Activated B cell treated with CpG ODN at 0.5 μM for 24 hours (primary cell): ENCODE data around the gene CRB3. TPM values are rescaled to one million over a fixed set of nuclear protein-coding genes. Genes with fewer than 3 reads are reported as not detected.

Experiments
- ATAC-seq: fragments of 200-7000 bp; cut with Tn5 transposase; one replicate; pipeline ENCODE4 v1.10.0; 2021; ENCODE audit warnings: low read depth, mild to moderate bottlenecking, moderate library complexity
- CTCF ChIA-PET: fragments of 350-600 bp; sonication (Branson Sonifier 250); formaldehyde crosslinking; loops from one replicate; lab custom pipeline; 2021; ENCODE audit warnings: antibody characterized with exemption; lab: Charles Lee
- POLR2A ChIA-PET: fragments of 350-600 bp; sonication (Branson Sonifier 250); formaldehyde crosslinking; loops from one replicate; lab custom pipeline; 2021; ENCODE audit warnings: antibody characterized with exemption; lab: Charles Lee
- DNase-seq: peaks from one replicate; pipeline ENCODE4 v3.0.0; 2022
- H3K27ac Mint-ChIP-seq: one replicate; pipeline ENCODE4 v1.8.0; 2020; ENCODE audit warnings: mixed read lengths
- H3K27me3 Mint-ChIP-seq: one replicate; pipeline ENCODE4 v1.8.0; 2021; ENCODE audit warnings: mixed read lengths
- H3K36me3 Mint-ChIP-seq: one replicate; pipeline ENCODE4 v1.8.0; 2021; ENCODE audit warnings: low read depth, mixed read lengths
- H3K4me1 Mint-ChIP-seq: one replicate; pipeline ENCODE4 v1.8.0; 2021; ENCODE audit warnings: mixed read lengths
- H3K4me3 Mint-ChIP-seq: one replicate; pipeline ENCODE4 v1.8.0; 2020; ENCODE audit warnings: mild to moderate bottlenecking, mixed read lengths
- H3K9me3 Mint-ChIP-seq: one replicate; pipeline ENCODE4 v1.8.0; 2020; ENCODE audit warnings: mixed read lengths
- intact Hi-C: fragments of 100-400 bp; cut with micrococcal nuclease; formaldehyde crosslinking; loops from one replicate; pipeline ENCODE4 v1.15.1; 2024
- total RNA-seq: library from RNA; stranded (reverse); gene quantifications from 2 replicates; pipeline ENCODE4 v1.2.3, GENCODE V29; 2022
- TF ChIP-seq, protein P1 (sequence below): fragments of 200-600 bp; IDR thresholded peaks from one replicate; pipeline ENCODE4 v1.8.0; 2022; ENCODE audit warnings: antibody characterized with exemption, mild to moderate bottlenecking

Gene CRB3
- total RNA-seq, 1 donor from 2014 or later: 8.4 TPM

DNA sequence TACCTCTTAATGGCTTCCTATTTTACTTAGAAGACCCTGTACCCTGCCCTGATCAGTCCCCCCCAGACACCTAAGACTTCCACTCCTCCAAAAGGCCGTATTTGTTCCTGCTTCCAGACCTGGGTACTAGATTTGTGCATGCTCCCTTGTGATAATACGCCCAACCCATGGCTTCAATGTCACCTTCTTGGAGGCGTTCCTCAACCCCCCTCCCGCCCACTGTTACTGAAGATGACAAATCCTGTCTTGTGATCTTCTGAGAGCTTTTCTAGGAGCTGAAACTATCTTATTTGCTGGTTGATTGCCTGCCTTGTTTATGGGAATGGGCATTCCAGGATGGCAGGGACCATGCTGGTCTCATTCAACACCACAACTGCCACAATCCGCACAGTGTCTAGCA lies 13.9 kb upstream of the CRB3 start:
- DNase-seq (no peak), ATAC-seq (no peak)
- H3K4me1 Mint-ChIP-seq: no peaks in the 10 kb centered on the region
- H3K9me3 Mint-ChIP-seq: peaks cover 3% of the 10 kb centered on the region
- intact Hi-C loops: no loop called here
- no peak overlapping the region for H3K27ac Mint-ChIP-seq
- ChIA-PET POLR2A (interaction anchor here (0.7 kb wide), 1 partner anchor 719 kb away, joined by 7 read pairs; no protein-coding TSS in a partner anchor), CTCF (no interaction called here)
- H3K27me3 Mint-ChIP-seq: no peaks in the 10 kb centered on the region
- peaks cover 23% of the 10 kb centered on the region for H3K36me3 Mint-ChIP-seq
- H3K4me3 Mint-ChIP-seq: no peak overlapping the region
- TF ChIP-seq, protein P1, sequence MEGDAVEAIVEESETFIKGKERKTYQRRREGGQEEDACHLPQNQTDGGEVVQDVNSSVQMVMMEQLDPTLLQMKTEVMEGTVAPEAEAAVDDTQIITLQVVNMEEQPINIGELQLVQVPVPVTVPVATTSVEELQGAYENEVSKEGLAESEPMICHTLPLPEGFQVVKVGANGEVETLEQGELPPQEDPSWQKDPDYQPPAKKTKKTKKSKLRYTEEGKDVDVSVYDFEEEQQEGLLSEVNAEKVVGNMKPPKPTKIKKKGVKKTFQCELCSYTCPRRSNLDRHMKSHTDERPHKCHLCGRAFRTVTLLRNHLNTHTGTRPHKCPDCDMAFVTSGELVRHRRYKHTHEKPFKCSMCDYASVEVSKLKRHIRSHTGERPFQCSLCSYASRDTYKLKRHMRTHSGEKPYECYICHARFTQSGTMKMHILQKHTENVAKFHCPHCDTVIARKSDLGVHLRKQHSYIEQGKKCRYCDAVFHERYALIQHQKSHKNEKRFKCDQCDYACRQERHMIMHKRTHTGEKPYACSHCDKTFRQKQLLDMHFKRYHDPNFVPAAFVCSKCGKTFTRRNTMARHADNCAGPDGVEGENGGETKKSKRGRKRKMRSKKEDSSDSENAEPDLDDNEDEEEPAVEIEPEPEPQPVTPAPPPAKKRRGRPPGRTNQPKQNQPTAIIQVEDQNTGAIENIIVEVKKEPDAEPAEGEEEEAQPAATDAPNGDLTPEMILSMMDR: no peak

DNA sequence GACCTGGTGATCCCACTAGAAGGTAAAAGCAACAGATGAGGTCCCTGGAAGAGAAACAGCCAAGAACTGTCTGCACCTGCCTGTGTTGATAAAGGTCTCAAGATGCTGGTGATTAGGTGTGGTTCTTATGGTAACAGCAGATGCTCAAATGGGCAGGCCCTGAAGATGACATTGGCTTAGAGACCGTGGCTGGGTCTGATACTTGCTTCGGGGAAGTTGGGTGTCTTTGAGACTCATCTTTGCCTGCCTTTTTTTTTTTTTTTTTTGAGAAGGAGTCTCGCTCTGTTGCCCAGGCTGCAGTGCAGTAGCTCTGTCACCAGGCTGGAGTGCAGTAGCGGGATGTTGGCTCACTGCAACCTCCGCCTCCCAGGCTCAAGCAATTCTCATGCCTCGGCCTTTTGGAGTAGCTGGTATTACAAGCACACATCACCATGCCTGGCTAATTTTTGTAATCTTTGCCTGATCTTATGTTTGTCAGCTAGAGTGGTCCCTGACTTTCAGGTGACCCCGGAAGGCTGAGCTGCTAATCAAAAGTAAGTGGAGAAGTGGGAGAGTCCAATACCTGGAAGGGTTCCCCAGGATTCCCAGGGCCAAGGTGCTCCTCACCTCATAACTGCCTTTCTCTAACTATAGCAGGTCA lies 12.4 kb upstream of the CRB3 start:
- intact Hi-C loops: no loop called here
- no peak overlapping the region for H3K4me3 Mint-ChIP-seq
- H3K4me1 Mint-ChIP-seq: no peaks in the 10 kb centered on the region
- ChIA-PET POLR2A (interaction anchor here (0.6 kb wide), 1 partner anchor 125 kb away, joined by 4 read pairs; no protein-coding TSS in a partner anchor), CTCF (no interaction called here)
- H3K36me3 Mint-ChIP-seq: peaks cover 27% of the 10 kb centered on the region
- peaks cover 2% of the 10 kb centered on the region for H3K9me3 Mint-ChIP-seq
- H3K27ac Mint-ChIP-seq: no peak overlapping the region
- no peak for ATAC-seq
- no peak for DNase-seq
- H3K27me3 Mint-ChIP-seq: no peaks in the 10 kb centered on the region
- TF ChIP-seq, protein P1: no peak

- no peak overlapping the region for H3K27ac Mint-ChIP-seq
- CTCF ChIA-PET: no interaction called here
Measured at GRCh38 chr19:6452223-6452614, 11.9 kb upstream of the CRB3 start.

GRCh38 chr19:6452899-6453298 lies 11.2 kb upstream of the CRB3 start:
- TF ChIP-seq, protein P1: no peak
- DNase-seq (no peak), ATAC-seq (no peak)
- peaks cover 8% of the 10 kb centered on the region for H3K4me1 Mint-ChIP-seq
- peaks cover 27% of the 10 kb centered on the region for H3K36me3 Mint-ChIP-seq
- ChIA-PET CTCF (no interaction called here), POLR2A (interaction anchor here (0.7 kb wide), 1 partner anchor 28 kb away, joined by 3 read pairs; the partner anchor contains the start of gene KHSRP)
- H3K27ac Mint-ChIP-seq: no peak overlapping the region
- no peak overlapping the region for H3K4me3 Mint-ChIP-seq
- H3K9me3 Mint-ChIP-seq: peaks cover 2% of the 10 kb centered on the region
- no peaks in the 10 kb centered on the region for H3K27me3 Mint-ChIP-seq
- intact Hi-C loops: no loop called here

More at GRCh38 chr19:6452223-6452614, 11.9 kb upstream of the CRB3 start:
- intact Hi-C loops: no loop called here
- peaks cover 1% of the 10 kb centered on the region for H3K4me1 Mint-ChIP-seq
- DNase-seq: no peak
- no peak for ATAC-seq
- no peaks in the 10 kb centered on the region for H3K27me3 Mint-ChIP-seq
- POLR2A ChIA-PET: interaction anchor here (0.6 kb wide), 1 partner anchor 125 kb away, joined by 4 read pairs; no protein-coding TSS in a partner anchor
- no peak overlapping the region for H3K4me3 Mint-ChIP-seq
- peaks cover 2% of the 10 kb centered on the region for H3K9me3 Mint-ChIP-seq
- TF ChIP-seq, protein P1: no peak
- H3K36me3 Mint-ChIP-seq: peaks cover 27% of the 10 kb centered on the region

- TF ChIP-seq, protein P1: no peak
- ATAC-seq (no peak), DNase-seq (no peak)
- Mint-ChIP-seq H3K36me3 (peaks cover 30% of the 10 kb centered on the region), H3K27me3 (no peaks in the 10 kb centered on the region), H3K9me3 (peaks cover 2% of the 10 kb centered on the region), H3K4me3 (no peak overlapping the region), H3K27ac (no peak overlapping the region), H3K4me1 (peaks cover 19% of the 10 kb centered on the region)
- intact Hi-C loops: no loop called here
- CTCF ChIA-PET: no interaction called here
- POLR2A ChIA-PET: no interaction called here
Measured at GRCh38 chr19:6453951-6454565, 10.0 kb upstream of the CRB3 start.
